Suprapubic skin (tissue), 4 donors: ENCODE measurements around the gene CRHR2.

Source experiments
- CTCF ChIP-seq, 2 donors: fragments of 200-600 bp in 1 of 2; fragments of 450-650 bp in 1 of 2; sonication (generic) in 1 of 2; IDR thresholded peaks; one replicate each; pipeline ENCODE4 v1.5.1; 2016 to 2019; ENCODE audit warnings: antibody characterized with exemption in 2 of 2, mild to moderate bottlenecking in 1 of 2, moderate library complexity in 1 of 2
- POLR2A ChIP-seq, 2 donors: fragments of 450-650 bp; IDR thresholded peaks; one replicate each; pipeline ENCODE4 v1.6.1; 2017; ENCODE audit warnings: antibody characterized with exemption in 2 of 2, mild to moderate bottlenecking in 2 of 2, moderate library complexity in 2 of 2
- POLR2AphosphoS5 ChIP-seq, 3 donors: sonication (generic); formaldehyde crosslinking; IDR thresholded peaks; one replicate each; pipeline ENCODE4 v1.6.1; 2017; ENCODE audit warnings: antibody characterized with exemption in 3 of 3

GRCh38 chr7:30655096-30655970 lies 26.9 kb downstream of the CRHR2 start:
- TF ChIP-seq POLR2A (IDR thresholded peaks at IDR 0.05) (no peak), POLR2AphosphoS5 (IDR thresholded peaks at IDR 0.05) (no peak), CTCF (IDR thresholded peaks at IDR 0.05) (no peak)
